MM.1S (cell line): ENCODE results near the gene JPH3.

Experiments
- DNase-seq: peaks from one replicate; pipeline ENCODE4 v3.0.0-alpha.2; 2015
- H2AFZ ChIP-seq: fragments of 300-600 bp; sonication (generic); 2 replicates; pipeline ENCODE4 v1.6.0; 2016; ENCODE audit warnings: antibody characterized with exemption, low read length
- H3F3A ChIP-seq: fragments of 300-600 bp; sonication (generic); 2 replicates; pipeline ENCODE4 v1.6.1; 2016; ENCODE audit warnings: mild to moderate bottlenecking, antibody characterized with exemption, low read length, moderate library complexity, mixed read lengths; ENCODE audit not compliant: insufficient read depth
- H3K27ac ChIP-seq: fragments of 300-600 bp; sonication (generic); 2 replicates; pipeline ENCODE4 v1.5.1; 2016; ENCODE audit warnings: mild to moderate bottlenecking, low read length
- H3K27me3 ChIP-seq: fragments of 300-600 bp; sonication (generic); replicated peaks from 2 replicates; pipeline ENCODE4 v1.6.0; 2016; ENCODE audit warnings: low read length; ENCODE audit not compliant: insufficient read depth
- H3K36me3 ChIP-seq: fragments of 300-600 bp; sonication (generic); replicated peaks from 2 replicates; pipeline ENCODE4 v1.6.1; 2016; ENCODE audit warnings: mild to moderate bottlenecking, low read length, mixed read lengths; ENCODE audit not compliant: insufficient read depth
- H3K4me1 ChIP-seq: fragments of 300-600 bp; sonication (generic); 2 replicates; pipeline ENCODE4 v1.6.1; 2016; ENCODE audit warnings: low read length, mixed read lengths
- H3K4me2 ChIP-seq: fragments of 300-600 bp; sonication (generic); 2 replicates; pipeline ENCODE4 v1.6.0; 2016; ENCODE audit warnings: low read depth, low read length
- H3K4me3 ChIP-seq: fragments of 300-600 bp; sonication (generic); 2 replicates; pipeline ENCODE4 v1.5.1; 2016; ENCODE audit warnings: low read length, mixed read lengths
- H3K79me2 ChIP-seq: fragments of 300-600 bp; sonication (generic); 2 replicates; pipeline ENCODE4 v1.6.1; 2016; ENCODE audit warnings: mixed run types, low read length, mixed read lengths
- H3K9ac ChIP-seq: fragments of 300-600 bp; sonication (generic); 2 replicates; pipeline ENCODE4 v1.6.1; 2016; ENCODE audit warnings: low read length, mixed read lengths
- H3K9me2 ChIP-seq: fragments of 300-600 bp; sonication (generic); replicated peaks from 2 replicates; pipeline ENCODE4 v1.6.1; 2016; ENCODE audit warnings: mild to moderate bottlenecking, low read length, mixed read lengths; ENCODE audit not compliant: insufficient read depth
- H3K9me3 ChIP-seq: fragments of 300-600 bp; sonication (generic); replicated peaks from 2 replicates; pipeline ENCODE4 v1.6.1; 2016; ENCODE audit warnings: mild to moderate bottlenecking, low read length, mixed read lengths; ENCODE audit not compliant: insufficient read depth
- H4K20me1 ChIP-seq: fragments of 300-600 bp; sonication (generic); 2 replicates; pipeline ENCODE4 v1.6.1; 2016; ENCODE audit warnings: mild to moderate bottlenecking, low read length, moderate library complexity, mixed read lengths; ENCODE audit not compliant: insufficient read depth
- CTCF ChIP-seq: fragments of 300-600 bp; sonication (generic); IDR thresholded peaks from 2 replicates; pipeline ENCODE4 v1.5.1; 2016; ENCODE audit warnings: antibody characterized with exemption, low read length, mixed read lengths
- EZH2 ChIP-seq: fragments of 300-600 bp; sonication (generic); optimal IDR thresholded peaks from 2 replicates; pipeline ENCODE3; 2017; ENCODE audit warnings: low read depth, mild to moderate bottlenecking, antibody characterized with exemption, low read length, mixed read lengths
- EZH2phosphoT487 ChIP-seq: fragments of 300-600 bp; sonication (generic); IDR thresholded peaks from 2 replicates; pipeline ENCODE4 v1.6.1; 2018; ENCODE audit warnings: antibody characterized with exemption, low read length

Gene JPH3

GRCh38 chr16:87690911-87691685 lies 88.8 kb downstream of the JPH3 start:
- Histone ChIP-seq H3K9me2 (no peaks in the 10 kb centered on the region), H3K4me2 (no peak overlapping the region), H3K4me1 (no peaks in the 10 kb centered on the region), H3K27ac (no peak overlapping the region), H4K20me1 (no peaks in the 10 kb centered on the region), H3F3A (no peaks in the 10 kb centered on the region), H3K9ac (no peak overlapping the region), H3K79me2 (no peaks in the 10 kb centered on the region), H3K27me3 (peaks cover 29% of the 10 kb centered on the region), H3K9me3 (no peaks in the 10 kb centered on the region), H2AFZ (no peak overlapping the region), H3K4me3 (no peak overlapping the region), H3K36me3 (no peaks in the 10 kb centered on the region)
- DNase-seq, result no peak
- TF ChIP-seq CTCF, result no peak
- no peak for TF ChIP-seq EZH2
- no peak for TF ChIP-seq EZH2phosphoT487

- H3K4me3 ChIP-seq, result no peak overlapping the region
- no peaks in the 10 kb centered on the region for H3K4me1 ChIP-seq
- no peaks in the 10 kb centered on the region for H3K36me3 ChIP-seq
- no peaks in the 10 kb centered on the region for H3K79me2 ChIP-seq
- no peaks in the 10 kb centered on the region for H3F3A ChIP-seq
- peaks cover 23% of the 10 kb centered on the region for H3K27me3 ChIP-seq
- H3K9ac ChIP-seq, result no peak overlapping the region
- no peak for DNase-seq
- TF ChIP-seq EZH2 (no peak), CTCF (no peak), EZH2phosphoT487 (no peak)
- H3K9me2 ChIP-seq, result no peaks in the 10 kb centered on the region
- no peak overlapping the region for H2AFZ ChIP-seq
- H4K20me1 ChIP-seq, result no peaks in the 10 kb centered on the region
- no peak overlapping the region for H3K4me2 ChIP-seq
- H3K9me3 ChIP-seq, result no peaks in the 10 kb centered on the region
- no peak overlapping the region for H3K27ac ChIP-seq
Observed at GRCh38 chr16:87691686-87692079, 89.4 kb downstream of the JPH3 start.

- DNase-seq, result no peak
- H3K4me1 ChIP-seq, result no peaks in the 10 kb centered on the region
- H3K79me2 ChIP-seq, result no peaks in the 10 kb centered on the region
- TF ChIP-seq CTCF (no peak), EZH2phosphoT487 (no peak), EZH2 (no peak)
- H3K9me3 ChIP-seq, result no peaks in the 10 kb centered on the region
- H3F3A ChIP-seq, result no peaks in the 10 kb centered on the region
- H3K4me2 ChIP-seq, result no peak overlapping the region
- H4K20me1 ChIP-seq, result no peaks in the 10 kb centered on the region
- no peak overlapping the region for H3K4me3 ChIP-seq
- H3K27me3 ChIP-seq, result peaks cover 21% of the 10 kb centered on the region
- no peaks in the 10 kb centered on the region for H3K9me2 ChIP-seq
- no peaks in the 10 kb centered on the region for H3K36me3 ChIP-seq
- no peak overlapping the region for H2AFZ ChIP-seq
- no peak overlapping the region for H3K27ac ChIP-seq
- H3K9ac ChIP-seq, result no peak overlapping the region
Observed at GRCh38 chr16:87692176-87692575, 89.9 kb downstream of the JPH3 start.
